ENCODE results near the gene VN1R5.
A peak's percentile ranks its signal among the peaks of the same experiment; 100 is the strongest.
"Not testable (repeated sequence)": the region's sequence is repeated elsewhere in the genome, so short reads cannot be mapped to it uniquely, and the experiment has no call there.

Gene VN1R5

GRCh38 chr1:247273013-247273412 lies 17.1 kb downstream of the VN1R5 start:
- DNase-seq (ENCODE audit: low read depth) = no peak

- DNase-seq (ENCODE audit: low read depth) = no peak
These were observed 18.9 kb downstream of the VN1R5 start for GRCh38 chr1:247274605-247275256.

GRCh38 chr1:247277191-247277590 lies 21.3 kb downstream of the VN1R5 start:
- DNase-seq (ENCODE audit: low read depth) = no peak

GRCh38 chr1:247281001-247281574 lies 25.2 kb downstream of the VN1R5 start:
- no peak for DNase-seq (ENCODE audit: low read depth)

GRCh38 chr1:247286134-247286670 lies 30.3 kb downstream of the VN1R5 start:
- DNase-seq (ENCODE audit: low read depth) = no peak

- DNase-seq (ENCODE audit: low read depth) = no peak
These were observed 31.6 kb downstream of the VN1R5 start for GRCh38 chr1:247287460-247287859.

GRCh38 chr1:247288341-247288740 lies 32.5 kb downstream of the VN1R5 start:
- no peak for DNase-seq (ENCODE audit: low read depth)

- DNase-seq (ENCODE audit: low read depth) = not testable (repeated sequence)
These were observed 33.5 kb downstream of the VN1R5 start for GRCh38 chr1:247289274-247289892.

GRCh38 chr1:247290576-247290975 lies 34.7 kb downstream of the VN1R5 start:
- no peak for DNase-seq (ENCODE audit: low read depth)

- no peak for DNase-seq (ENCODE audit: low read depth)
These were observed 35.3 kb downstream of the VN1R5 start for GRCh38 chr1:247291161-247291560.

- DNase-seq (ENCODE audit: low read depth) = no peak
These were observed 36.1 kb downstream of the VN1R5 start for GRCh38 chr1:247291833-247292561.

- DNase-seq (ENCODE audit: low read depth) = no peak
These were observed 37.2 kb downstream of the VN1R5 start for GRCh38 chr1:247293047-247293446.

- DNase-seq (ENCODE audit: low read depth) = peak; percentile 27
These were observed 38.4 kb downstream of the VN1R5 start for GRCh38 chr1:247294282-247294681.

GRCh38 chr1:247295274-247295684 lies 39.4 kb downstream of the VN1R5 start:
- no peak for DNase-seq (ENCODE audit: low read depth)

GRCh38 chr1:247295746-247296145 lies 39.9 kb downstream of the VN1R5 start:
- no peak for DNase-seq (ENCODE audit: low read depth)

GRCh38 chr1:247296599-247297180 lies 40.8 kb downstream of the VN1R5 start:
- no peak for DNase-seq (ENCODE audit: low read depth)

- DNase-seq (ENCODE audit: low read depth) = no peak
These were observed 41.6 kb downstream of the VN1R5 start for GRCh38 chr1:247297263-247298123.

- DNase-seq (ENCODE audit: low read depth) = no peak
These were observed 42.2 kb downstream of the VN1R5 start for GRCh38 chr1:247298124-247298481.

GRCh38 chr1:247298701-247299100 lies 42.8 kb downstream of the VN1R5 start:
- DNase-seq (ENCODE audit: low read depth) = no peak

- DNase-seq (ENCODE audit: low read depth) = no peak
These were observed 44.0 kb downstream of the VN1R5 start for GRCh38 chr1:247299723-247300381.

Measured in stromal cell of bone marrow (primary cell).